ACC112 (cell line): ENCODE measurements around the gene IQCE.
"Not testable (repeated sequence)": the region's sequence is repeated elsewhere in the genome, so short reads cannot be mapped to it uniquely, and the experiment has no call there.

Source experiments
- H2AFZ ChIP-seq: fragments of 200-600 bp; sonication (generic); one replicate; pipeline ENCODE4 v1.6.0; 2017; ENCODE audit warnings: antibody characterized with exemption, low read length; ENCODE audit not compliant: unreplicated experiment
- H3K27ac ChIP-seq: fragments of 200-600 bp; sonication (generic); 2 replicates; pipeline ENCODE4 v1.5.1; 2014; ENCODE audit warnings: low read depth, mild to moderate bottlenecking, antibody characterized with exemption, low read length, moderate library complexity
- H3K27me3 ChIP-seq: fragments of 200-600 bp; sonication (generic); 2 replicates; pipeline ENCODE4 v1.6.1; 2014; ENCODE audit warnings: mild to moderate bottlenecking, antibody characterized with exemption, low read length, moderate library complexity, mixed read lengths; ENCODE audit not compliant: insufficient read depth
- H3K36me3 ChIP-seq: fragments of 200-600 bp; sonication (generic); 2 replicates; pipeline ENCODE4 v1.6.1; 2016; ENCODE audit warnings: mild to moderate bottlenecking, antibody characterized with exemption, low read length, moderate library complexity, mixed read lengths; ENCODE audit not compliant: insufficient read depth
- H3K4me1 ChIP-seq: fragments of 200-600 bp; sonication (generic); one replicate; pipeline ENCODE4 v1.6.1; 2016; ENCODE audit warnings: low read length, mixed read lengths; ENCODE audit not compliant: insufficient read depth, unreplicated experiment, control insufficient read depth
- H3K4me3 ChIP-seq: fragments of 200-600 bp; sonication (generic); 2 replicates; pipeline ENCODE4 v1.5.1; 2014; ENCODE audit warnings: mild to moderate bottlenecking, low read depth, low read length
- H3K79me2 ChIP-seq: fragments of 200-600 bp; sonication (generic); one replicate; pipeline ENCODE4 v1.6.0; 2016; ENCODE audit warnings: low read length; ENCODE audit not compliant: control insufficient read depth, unreplicated experiment, insufficient read depth

The IQCE gene

DNA sequence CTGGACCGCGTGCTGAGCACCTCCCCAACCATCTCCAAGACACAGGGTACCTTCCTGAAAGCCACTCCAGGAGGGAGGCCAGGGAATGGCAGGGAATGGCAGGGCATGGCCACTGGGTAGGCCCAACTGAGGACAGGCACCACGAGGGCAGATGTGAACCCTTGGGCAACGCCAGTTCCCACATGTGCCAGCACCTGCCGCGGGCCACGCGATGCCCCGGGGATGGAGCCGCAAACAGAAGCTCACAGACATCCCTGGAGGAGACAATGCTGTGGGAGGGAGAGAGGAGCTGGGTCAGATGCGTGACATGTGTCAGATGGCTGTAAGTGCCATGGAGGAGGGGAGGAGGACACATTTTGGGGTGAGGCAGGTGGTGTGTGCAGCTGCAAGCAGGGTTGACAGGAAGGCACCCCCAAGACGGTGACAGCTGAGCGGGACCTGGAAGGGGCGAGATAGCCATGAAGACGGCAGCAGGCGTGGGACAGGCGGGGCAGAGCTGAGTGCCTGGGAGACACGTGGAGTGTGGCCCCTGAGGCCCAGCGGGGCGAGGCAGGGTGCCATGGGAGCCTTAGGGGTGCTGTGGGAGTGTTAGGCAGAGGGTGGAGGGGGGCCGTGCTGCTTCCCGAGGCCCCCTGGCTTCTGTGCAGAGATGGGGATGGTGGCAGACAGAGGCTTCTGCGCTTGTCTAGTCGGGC is 27.7 kb downstream of the IQCE start:
- Histone ChIP-seq H3K27me3 (no peaks in the 10 kb centered on the region), H3K27ac (no peak overlapping the region), H3K79me2 (no peaks in the 10 kb centered on the region), H2AFZ (no peak overlapping the region), H3K4me1 (no peaks in the 10 kb centered on the region), H3K4me3 (no peak overlapping the region), H3K36me3 (no peaks in the 10 kb centered on the region)

DNA sequence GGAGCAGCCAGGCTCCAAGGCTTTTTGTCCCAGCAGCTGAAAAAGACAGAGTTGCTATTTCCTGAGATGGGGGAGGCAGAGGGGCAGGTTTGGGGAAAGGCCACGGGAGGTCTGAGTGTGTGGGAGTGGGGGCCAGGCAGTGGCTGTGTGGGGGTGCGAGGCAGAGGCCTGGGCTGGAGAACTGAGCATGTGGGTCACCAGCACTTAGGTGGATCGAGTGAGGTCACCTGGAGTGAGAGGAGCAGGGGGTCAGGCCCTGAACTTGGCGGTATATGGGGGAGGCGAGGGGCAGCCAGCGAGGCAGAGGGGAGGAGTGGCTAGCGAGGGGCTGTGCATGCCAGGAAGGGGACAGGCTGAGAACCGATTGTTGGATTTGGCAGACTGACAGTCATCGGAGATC is 28.4 kb downstream of the IQCE start:
- no peaks in the 10 kb centered on the region for H3K79me2 ChIP-seq
- H3K27me3 ChIP-seq, result no peaks in the 10 kb centered on the region
- H3K27ac ChIP-seq, result no peak overlapping the region
- H2AFZ ChIP-seq, result no peak overlapping the region
- no peaks in the 10 kb centered on the region for H3K36me3 ChIP-seq
- no peak overlapping the region for H3K4me3 ChIP-seq
- no peaks in the 10 kb centered on the region for H3K4me1 ChIP-seq

DNA sequence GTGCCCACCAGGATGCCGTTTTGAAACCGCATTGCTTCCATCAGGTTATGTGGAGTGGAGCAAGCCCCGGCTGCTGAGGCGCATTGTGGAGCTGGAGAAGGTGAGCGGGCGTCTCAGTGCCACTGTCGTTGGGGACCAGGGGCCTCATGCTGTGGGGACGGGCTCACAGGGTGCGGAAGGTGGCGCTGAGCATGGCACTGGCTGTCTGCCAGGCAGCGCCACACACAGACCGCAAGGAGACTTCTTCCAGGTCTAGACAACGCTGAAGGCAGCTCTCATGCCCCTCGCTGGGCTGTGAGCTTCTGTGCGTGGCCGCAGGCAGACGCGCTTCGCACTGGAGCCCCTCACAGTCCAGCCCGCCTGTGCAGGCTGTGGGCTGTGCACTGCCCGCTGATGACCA is 29.0 kb downstream of the IQCE start:
- Histone ChIP-seq H3K4me1 (no peaks in the 10 kb centered on the region), H3K27ac (no peak overlapping the region), H3K27me3 (no peaks in the 10 kb centered on the region), H3K4me3 (no peak overlapping the region), H3K79me2 (no peaks in the 10 kb centered on the region), H3K36me3 (no peaks in the 10 kb centered on the region), H2AFZ (no peak overlapping the region)

DNA sequence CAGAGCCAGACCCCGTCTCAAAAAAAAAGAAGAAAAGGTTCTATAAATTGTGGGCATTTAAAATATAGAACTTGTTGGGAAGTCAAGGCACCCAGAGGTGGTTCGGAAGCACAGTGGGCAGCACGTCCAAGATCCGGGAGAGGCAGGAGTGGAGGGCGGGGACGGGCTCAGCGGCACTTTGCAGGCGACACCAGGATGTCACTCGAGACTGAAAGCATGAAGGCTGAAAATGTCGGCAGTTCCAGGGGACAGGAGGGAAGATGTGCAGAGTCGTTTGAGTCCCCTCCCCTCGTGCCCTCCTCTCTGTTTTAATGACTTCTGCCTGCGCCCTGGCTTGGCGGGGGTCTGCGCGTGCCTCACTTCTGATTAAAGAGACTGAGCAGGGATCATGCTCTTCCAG is 30.6 kb downstream of the IQCE start:
- no peaks in the 10 kb centered on the region for H3K36me3 ChIP-seq
- no peak overlapping the region for H2AFZ ChIP-seq
- no peak overlapping the region for H3K27ac ChIP-seq
- no peaks in the 10 kb centered on the region for H3K27me3 ChIP-seq
- no peak overlapping the region for H3K4me3 ChIP-seq
- no peaks in the 10 kb centered on the region for H3K79me2 ChIP-seq
- no peaks in the 10 kb centered on the region for H3K4me1 ChIP-seq

DNA sequence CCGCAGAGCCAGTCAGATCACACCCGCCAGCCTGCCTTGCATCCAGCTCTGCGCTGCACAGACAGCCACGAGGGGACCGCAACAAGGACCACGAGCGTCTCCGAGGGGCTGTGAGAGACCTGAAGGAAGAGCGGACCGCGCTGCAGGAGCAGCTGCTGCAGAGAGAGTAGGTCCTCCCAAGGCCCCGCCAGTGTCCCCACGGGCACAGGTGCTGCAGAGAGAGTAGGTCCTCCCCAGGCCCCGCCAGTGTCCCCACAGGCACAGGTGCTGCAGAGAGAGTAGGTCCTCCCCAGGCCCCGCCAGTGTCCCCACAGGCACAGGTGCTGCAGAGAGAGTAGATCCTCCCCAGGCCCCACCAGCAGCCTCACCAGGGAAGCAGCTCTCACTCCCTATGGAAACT is 31.2 kb downstream of the IQCE start:
- H3K4me3 ChIP-seq, H3K79me2 ChIP-seq, H2AFZ ChIP-seq, H3K4me1 ChIP-seq, H3K36me3 ChIP-seq, H3K27me3 ChIP-seq, H3K27ac ChIP-seq: not testable (repeated sequence)

DNA sequence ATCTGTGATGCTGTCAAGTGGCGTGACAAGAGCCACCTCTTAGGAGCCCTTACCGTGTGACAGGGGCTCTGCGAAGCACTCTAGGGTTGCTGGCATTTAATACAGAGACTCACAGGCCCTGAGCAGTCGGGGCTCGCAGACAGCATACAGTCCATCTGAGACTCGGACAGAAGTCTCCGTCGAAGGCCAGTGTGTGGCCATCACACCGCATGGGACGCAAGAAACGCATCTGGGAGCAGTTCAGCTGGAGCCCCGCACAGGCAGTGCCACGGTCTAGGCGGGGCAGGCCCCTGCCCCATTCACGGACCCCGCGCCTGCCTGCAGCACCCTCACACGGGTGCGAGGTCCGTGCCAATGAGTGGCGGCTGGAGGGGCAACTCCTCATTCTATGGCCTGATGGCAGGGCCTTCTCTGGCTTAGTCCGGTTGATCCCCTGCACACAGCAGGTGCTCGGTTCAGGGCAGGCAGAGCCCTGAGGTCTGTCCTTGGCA is 33.6 kb downstream of the IQCE start:
- H3K36me3 ChIP-seq, result no peaks in the 10 kb centered on the region
- no peak overlapping the region for H3K27ac ChIP-seq
- H3K79me2 ChIP-seq, result no peaks in the 10 kb centered on the region
- H2AFZ ChIP-seq, result no peak overlapping the region
- no peak overlapping the region for H3K4me3 ChIP-seq
- no peaks in the 10 kb centered on the region for H3K27me3 ChIP-seq
- no peaks in the 10 kb centered on the region for H3K4me1 ChIP-seq

DNA sequence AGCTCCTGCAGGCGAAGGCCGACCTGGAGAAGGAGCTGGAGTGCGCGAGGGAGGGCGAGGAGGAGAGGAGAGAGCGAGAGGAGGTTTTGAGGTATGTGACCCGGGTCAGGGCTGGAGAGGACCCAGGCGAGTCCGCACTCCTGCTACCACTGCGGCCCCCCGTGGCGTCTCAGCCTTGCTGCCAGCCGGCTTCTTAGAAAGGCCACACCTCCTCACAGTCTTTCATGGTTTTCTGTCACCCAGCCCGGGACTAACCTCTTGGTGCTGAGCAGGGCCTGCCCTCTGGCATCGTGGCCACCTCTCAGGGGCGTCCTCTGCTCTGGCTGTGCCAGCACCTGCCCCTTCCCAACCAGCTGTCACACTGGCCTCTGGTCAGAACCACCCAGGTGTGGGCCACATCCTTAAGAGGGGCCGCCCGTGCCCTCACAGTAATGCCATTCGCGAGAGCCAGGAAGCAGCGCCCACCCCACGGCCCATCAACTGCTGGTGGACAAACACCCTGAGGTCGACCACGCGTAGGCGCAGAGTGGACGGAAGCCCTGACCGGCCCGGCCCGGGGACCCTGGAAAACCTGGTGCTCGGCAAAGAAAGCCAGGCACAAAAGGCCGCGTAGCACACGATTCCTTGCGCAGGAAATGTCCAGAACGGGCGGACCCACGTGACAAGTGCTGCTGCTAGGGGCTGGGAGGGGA is 34.4 kb downstream of the IQCE start:
- no peaks in the 10 kb centered on the region for H3K36me3 ChIP-seq
- H2AFZ ChIP-seq, result no peak overlapping the region
- H3K4me1 ChIP-seq, result no peaks in the 10 kb centered on the region
- no peaks in the 10 kb centered on the region for H3K27me3 ChIP-seq
- no peaks in the 10 kb centered on the region for H3K79me2 ChIP-seq
- H3K27ac ChIP-seq, result no peak overlapping the region
- no peak overlapping the region for H3K4me3 ChIP-seq

DNA sequence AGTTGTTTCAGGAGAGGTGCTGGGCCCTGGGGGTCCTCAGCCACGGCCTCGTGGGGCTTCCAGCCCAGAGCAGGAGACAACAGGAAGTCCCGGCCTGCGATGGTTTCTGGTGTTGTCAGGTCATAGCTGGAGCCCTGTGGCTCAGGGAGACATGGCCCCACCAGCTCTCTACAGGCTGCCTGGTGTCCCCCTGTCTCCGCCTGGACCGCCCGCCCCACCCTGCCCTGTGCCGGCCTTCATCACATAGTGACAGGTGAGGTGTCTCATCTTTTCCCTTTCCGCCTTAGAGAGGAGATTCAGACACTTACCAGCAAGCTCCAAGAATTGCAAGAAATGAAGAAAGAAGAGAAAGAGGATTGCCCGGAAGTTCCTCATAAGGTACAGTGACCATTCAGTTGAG is 35.8 kb downstream of the IQCE start:
- H3K4me3 ChIP-seq, result no peak overlapping the region
- no peaks in the 10 kb centered on the region for H3K36me3 ChIP-seq

DNA sequence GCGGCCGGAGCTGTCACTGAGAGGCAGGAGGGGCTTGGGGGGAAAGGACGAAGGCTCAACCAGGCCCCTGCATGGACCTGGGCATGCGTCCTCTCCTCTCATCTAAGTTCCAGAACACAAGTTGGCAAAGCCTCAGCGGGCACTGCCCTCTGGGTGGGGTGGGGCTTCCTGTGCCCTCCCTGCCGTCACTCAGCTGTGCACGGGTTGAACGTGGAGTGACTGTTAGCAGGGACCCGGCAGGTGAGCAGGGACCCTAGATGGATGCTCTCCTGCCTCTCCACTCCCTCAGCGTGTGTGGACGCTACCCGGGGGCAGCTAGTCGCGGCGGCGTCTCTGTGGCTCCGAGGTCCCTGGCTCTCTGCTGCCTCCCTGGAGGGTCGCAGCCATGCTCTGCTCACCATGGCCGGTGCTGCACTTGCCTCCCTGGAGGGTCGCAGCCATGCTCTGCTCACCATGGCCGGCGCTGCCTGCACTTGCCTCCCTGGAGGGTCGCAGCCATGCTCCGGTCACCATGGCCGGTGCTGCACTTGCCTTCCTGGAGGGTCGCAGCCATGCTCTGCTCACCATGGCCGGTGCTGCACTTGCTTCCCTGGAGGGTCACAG is 36.6 kb downstream of the IQCE start:
- Histone ChIP-seq H3K79me2 (no peaks in the 10 kb centered on the region), H3K27ac (no peak overlapping the region), H2AFZ (no peak overlapping the region), H3K36me3 (no peaks in the 10 kb centered on the region), H3K27me3 (no peaks in the 10 kb centered on the region), H3K4me1 (no peaks in the 10 kb centered on the region), H3K4me3 (no peak overlapping the region)

More for the DNA sequence above, 35.8 kb downstream of the IQCE start:
- Histone ChIP-seq H2AFZ (no peak overlapping the region), H3K27me3 (no peaks in the 10 kb centered on the region), H3K79me2 (no peaks in the 10 kb centered on the region), H3K4me1 (no peaks in the 10 kb centered on the region), H3K27ac (no peak overlapping the region)

DNA sequence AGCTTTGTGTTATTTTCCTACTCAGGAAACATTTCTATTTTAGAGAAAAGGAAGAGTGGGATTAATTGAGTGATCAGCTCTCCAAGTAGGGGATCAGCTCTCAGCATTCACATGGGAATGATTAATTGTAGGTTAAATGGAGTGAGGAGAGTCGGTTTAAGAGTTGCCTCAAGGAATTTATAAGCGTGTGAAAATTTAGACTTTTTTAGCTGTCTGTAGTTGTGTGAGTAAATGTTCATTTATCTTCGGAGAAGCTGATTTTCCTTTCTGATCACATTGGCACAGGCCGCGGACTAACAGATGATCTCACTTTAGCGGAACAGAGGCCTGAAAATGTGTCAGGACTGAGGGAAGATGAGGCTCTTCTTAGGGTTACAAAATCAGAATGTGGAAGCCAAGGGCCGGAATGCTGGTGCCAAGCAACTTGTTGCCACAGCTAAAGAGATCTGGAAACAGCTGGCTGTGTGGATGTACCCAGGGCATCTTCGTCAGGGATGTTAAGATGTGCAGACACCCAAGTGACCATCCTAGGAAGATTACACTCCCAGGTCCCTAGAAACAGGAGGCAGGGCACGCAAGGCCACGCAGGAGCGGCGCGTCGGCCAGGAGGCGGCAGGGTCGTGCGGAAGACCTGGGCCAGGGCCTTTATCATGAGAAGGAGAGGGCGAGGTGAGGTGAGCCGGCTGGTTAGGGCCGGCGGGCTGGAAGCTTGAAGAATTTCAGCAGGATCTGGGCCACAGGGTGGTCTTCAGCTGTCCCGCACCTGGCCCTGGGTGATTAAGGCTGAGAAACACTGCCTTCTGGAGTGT is 37.9 kb downstream of the IQCE start:
- Histone ChIP-seq H3K27me3 (no peaks in the 10 kb centered on the region), H3K4me3 (no peak overlapping the region), H3K4me1 (no peaks in the 10 kb centered on the region), H3K79me2 (no peaks in the 10 kb centered on the region), H3K27ac (no peak overlapping the region), H2AFZ (no peak overlapping the region), H3K36me3 (no peaks in the 10 kb centered on the region)
